Measurements from ENCODE around the gene KIF21A. TPM values are rescaled to one million over a fixed set of nuclear protein-coding genes. Genes with fewer than 3 reads are reported as not detected.

Gene KIF21A
- total RNA-seq, 4 donors from 2014 or later: 26.4 to 55.0 (median 40.7) TPM

- Histone ChIP-seq H3K27me3 (no peaks in the 10 kb centered on the region), H3K4me1 (no peaks in the 10 kb centered on the region), H3K4me3 (no peak overlapping the region), H3K9me3 (no peaks in the 10 kb centered on the region), H3K36me3 (no peaks in the 10 kb centered on the region), H3K27ac (no peak overlapping the region)
- no peak for TF ChIP-seq POLR2A (IDR thresholded peaks at IDR 0.05)
- no peak for TF ChIP-seq POLR2AphosphoS5 (IDR thresholded peaks at IDR 0.05)
- TF ChIP-seq, protein P1, sequence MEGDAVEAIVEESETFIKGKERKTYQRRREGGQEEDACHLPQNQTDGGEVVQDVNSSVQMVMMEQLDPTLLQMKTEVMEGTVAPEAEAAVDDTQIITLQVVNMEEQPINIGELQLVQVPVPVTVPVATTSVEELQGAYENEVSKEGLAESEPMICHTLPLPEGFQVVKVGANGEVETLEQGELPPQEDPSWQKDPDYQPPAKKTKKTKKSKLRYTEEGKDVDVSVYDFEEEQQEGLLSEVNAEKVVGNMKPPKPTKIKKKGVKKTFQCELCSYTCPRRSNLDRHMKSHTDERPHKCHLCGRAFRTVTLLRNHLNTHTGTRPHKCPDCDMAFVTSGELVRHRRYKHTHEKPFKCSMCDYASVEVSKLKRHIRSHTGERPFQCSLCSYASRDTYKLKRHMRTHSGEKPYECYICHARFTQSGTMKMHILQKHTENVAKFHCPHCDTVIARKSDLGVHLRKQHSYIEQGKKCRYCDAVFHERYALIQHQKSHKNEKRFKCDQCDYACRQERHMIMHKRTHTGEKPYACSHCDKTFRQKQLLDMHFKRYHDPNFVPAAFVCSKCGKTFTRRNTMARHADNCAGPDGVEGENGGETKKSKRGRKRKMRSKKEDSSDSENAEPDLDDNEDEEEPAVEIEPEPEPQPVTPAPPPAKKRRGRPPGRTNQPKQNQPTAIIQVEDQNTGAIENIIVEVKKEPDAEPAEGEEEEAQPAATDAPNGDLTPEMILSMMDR (IDR thresholded peaks at IDR 0.05): no peak
- TF ChIP-seq EP300 (IDR thresholded peaks at IDR 0.05): no peak
- no peak for DNase-seq (ENCODE audit: low spot score in 2 of 2)
- 92% methylated on average over 6 of the region's 6 CpGs for WGBS
Measured at GRCh38 chr12:39412210-39412609, 30.7 kb downstream of the KIF21A start.

DNA sequence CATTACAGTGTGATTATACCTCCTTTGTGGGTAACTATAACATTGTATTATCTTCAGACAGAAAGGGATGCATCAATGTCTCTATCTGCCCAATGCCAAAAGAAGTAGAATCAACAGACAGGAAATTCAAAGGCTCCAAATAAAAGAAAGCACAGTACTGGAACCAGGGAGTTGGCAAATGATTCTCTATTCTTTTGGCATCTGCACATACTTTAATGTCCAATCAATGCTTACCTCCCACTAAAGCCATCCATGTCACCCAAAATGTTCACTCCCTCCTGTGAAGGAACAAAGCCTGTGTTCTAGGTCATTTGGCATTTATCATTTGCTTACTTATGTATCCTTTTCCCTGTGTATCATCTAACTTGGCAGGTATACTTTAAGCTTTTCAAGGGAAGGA is 36.7 kb downstream of the KIF21A start:
- TF ChIP-seq POLR2AphosphoS5 (IDR thresholded peaks at IDR 0.05) (no peak), POLR2A (IDR thresholded peaks at IDR 0.05) (no peak), EP300 (IDR thresholded peaks at IDR 0.05) (no peak)
- TF ChIP-seq, protein P1 (IDR thresholded peaks at IDR 0.05): no peak
- H3K36me3 ChIP-seq: no peaks in the 10 kb centered on the region
- no peak overlapping the region for H3K4me3 ChIP-seq
- DNase-seq (ENCODE audit: low spot score in 2 of 2): no peak
- peaks cover 8% of the 10 kb centered on the region for H3K4me1 ChIP-seq
- no peaks in the 10 kb centered on the region for H3K9me3 ChIP-seq
- no peaks in the 10 kb centered on the region for H3K27me3 ChIP-seq
- no peak overlapping the region for H3K27ac ChIP-seq

DNA sequence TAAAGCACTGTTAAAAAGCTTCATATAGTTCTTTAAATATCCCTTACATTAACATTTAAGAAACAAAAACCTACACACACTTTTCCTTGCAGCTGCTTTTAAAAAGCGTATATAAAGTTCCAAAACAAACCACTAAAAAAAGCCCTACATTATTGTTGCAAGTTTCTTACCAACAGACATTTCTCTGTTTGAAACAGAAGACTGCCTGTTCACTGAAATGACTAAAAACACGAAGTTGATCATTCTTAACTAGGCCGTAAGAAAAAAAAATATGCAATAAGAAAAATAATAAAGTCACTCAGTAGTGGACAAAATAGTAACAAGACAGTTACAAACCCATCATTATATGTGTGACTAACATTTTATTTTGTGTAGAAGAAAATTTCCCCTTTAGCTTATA is 37.3 kb downstream of the KIF21A start:
- no peaks in the 10 kb centered on the region for H3K9me3 ChIP-seq
- H3K27me3 ChIP-seq: no peaks in the 10 kb centered on the region
- TF ChIP-seq EP300 (IDR thresholded peaks at IDR 0.05) (no peak), POLR2A (IDR thresholded peaks at IDR 0.05) (no peak), POLR2AphosphoS5 (IDR thresholded peaks at IDR 0.05) (no peak)
- TF ChIP-seq, protein P1 (IDR thresholded peaks at IDR 0.05): no peak
- H3K36me3 ChIP-seq: no peaks in the 10 kb centered on the region
- 80% methylated on average over 3 of the region's 3 CpGs for WGBS
- DNase-seq (ENCODE audit: low spot score in 2 of 2): no peak
- no peak overlapping the region for H3K4me3 ChIP-seq
- H3K4me1 ChIP-seq: peaks cover 8% of the 10 kb centered on the region
- H3K27ac ChIP-seq: no peak overlapping the region

GRCh38 chr12:39404000-39404399 is 38.9 kb downstream of the KIF21A start:
- WGBS: 88% methylated on average over 1 of the region's 1 CpG
- Histone ChIP-seq H3K4me1 (peaks cover 8% of the 10 kb centered on the region), H3K9me3 (no peaks in the 10 kb centered on the region), H3K27me3 (no peaks in the 10 kb centered on the region), H3K27ac (no peak overlapping the region), H3K36me3 (no peaks in the 10 kb centered on the region), H3K4me3 (no peak overlapping the region)
- DNase-seq (ENCODE audit: low spot score in 2 of 2): no peak
- TF ChIP-seq POLR2A (IDR thresholded peaks at IDR 0.05) (no peak), EP300 (IDR thresholded peaks at IDR 0.05) (no peak), POLR2AphosphoS5 (IDR thresholded peaks at IDR 0.05) (no peak)
- TF ChIP-seq, protein P1 (IDR thresholded peaks at IDR 0.05): no peak

DNA sequence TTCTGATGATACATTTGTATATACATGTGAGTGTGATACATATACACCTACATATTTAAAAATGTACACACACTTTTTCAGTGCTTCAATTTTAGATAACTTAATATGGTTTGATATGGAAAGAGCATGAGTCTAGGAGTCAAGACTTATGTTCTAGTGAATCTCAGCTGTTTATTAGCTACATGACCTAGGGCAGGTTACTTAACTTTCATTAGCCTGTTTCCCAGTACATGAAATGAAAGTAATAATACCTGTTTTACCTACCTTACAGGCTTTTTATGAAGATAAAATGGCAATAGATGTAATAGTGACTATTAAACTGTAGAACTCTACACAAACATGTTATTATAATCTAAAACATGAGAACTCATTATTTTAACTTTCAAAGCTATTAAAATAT is 39.5 kb downstream of the KIF21A start:
- H3K4me1 ChIP-seq: peaks cover 8% of the 10 kb centered on the region
- H3K36me3 ChIP-seq: no peaks in the 10 kb centered on the region
- no peak for DNase-seq (ENCODE audit: low spot score in 2 of 2)
- no peak overlapping the region for H3K27ac ChIP-seq
- TF ChIP-seq POLR2A (IDR thresholded peaks at IDR 0.05) (no peak), POLR2AphosphoS5 (IDR thresholded peaks at IDR 0.05) (no peak), EP300 (IDR thresholded peaks at IDR 0.05) (no peak)
- TF ChIP-seq, protein P1 (IDR thresholded peaks at IDR 0.05): no peak
- H3K27me3 ChIP-seq: no peaks in the 10 kb centered on the region
- H3K9me3 ChIP-seq: no peaks in the 10 kb centered on the region
- no peak overlapping the region for H3K4me3 ChIP-seq
